HL-60 (cell line): ENCODE results near the gene BAD.

Experiments used
- GABPA ChIP-seq: IDR thresholded peaks from 2 replicates; pipeline ENCODE4 v1.6.1; 2012; ENCODE audit warnings: low read depth
- POLR2AphosphoS5 ChIP-seq: IDR thresholded peaks from 2 replicates; pipeline ENCODE4 v1.6.1; 2012; ENCODE audit warnings: low read depth
- SPI1 ChIP-seq: IDR thresholded peaks from 2 replicates; pipeline ENCODE4 v1.6.1; 2012; ENCODE audit warnings: low read depth, mild to moderate bottlenecking, borderline replicate concordance
- TF ChIP-seq, protein P1 (sequence below): IDR thresholded peaks from 2 replicates; pipeline ENCODE4 v1.6.1; 2012; ENCODE audit warnings: low read depth; ENCODE audit not compliant: insufficient replicate concordance
- TF ChIP-seq, protein P2 (sequence below): IDR thresholded peaks from one replicate; pipeline ENCODE4 v1.5.1; 2011; ENCODE audit warnings: low read length, control low read depth, inconsistent platforms; ENCODE audit not compliant: insufficient read depth

DNA sequence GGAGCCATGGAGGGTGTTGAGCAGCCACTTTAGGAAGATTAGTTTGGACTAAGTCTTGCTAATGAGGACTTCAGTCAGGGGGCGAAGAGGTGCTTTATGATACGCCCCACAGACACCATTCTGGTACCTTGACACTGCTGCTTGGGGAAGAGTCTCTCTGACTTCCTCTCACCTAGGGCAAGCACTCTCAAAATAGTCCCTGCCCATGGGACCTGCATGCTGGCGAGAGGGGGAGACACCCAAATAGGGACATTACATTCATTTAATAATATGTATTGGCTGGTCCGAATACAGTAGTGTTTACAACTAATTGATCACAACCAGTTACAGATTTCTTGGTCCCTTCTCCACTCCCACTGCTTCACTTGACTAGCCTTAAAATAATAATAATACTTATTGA is 11.3 kb upstream of the BAD start:
- TF ChIP-seq SPI1 (no peak), POLR2AphosphoS5 (no peak), GABPA (no peak)
- TF ChIP-seq, protein P1, sequence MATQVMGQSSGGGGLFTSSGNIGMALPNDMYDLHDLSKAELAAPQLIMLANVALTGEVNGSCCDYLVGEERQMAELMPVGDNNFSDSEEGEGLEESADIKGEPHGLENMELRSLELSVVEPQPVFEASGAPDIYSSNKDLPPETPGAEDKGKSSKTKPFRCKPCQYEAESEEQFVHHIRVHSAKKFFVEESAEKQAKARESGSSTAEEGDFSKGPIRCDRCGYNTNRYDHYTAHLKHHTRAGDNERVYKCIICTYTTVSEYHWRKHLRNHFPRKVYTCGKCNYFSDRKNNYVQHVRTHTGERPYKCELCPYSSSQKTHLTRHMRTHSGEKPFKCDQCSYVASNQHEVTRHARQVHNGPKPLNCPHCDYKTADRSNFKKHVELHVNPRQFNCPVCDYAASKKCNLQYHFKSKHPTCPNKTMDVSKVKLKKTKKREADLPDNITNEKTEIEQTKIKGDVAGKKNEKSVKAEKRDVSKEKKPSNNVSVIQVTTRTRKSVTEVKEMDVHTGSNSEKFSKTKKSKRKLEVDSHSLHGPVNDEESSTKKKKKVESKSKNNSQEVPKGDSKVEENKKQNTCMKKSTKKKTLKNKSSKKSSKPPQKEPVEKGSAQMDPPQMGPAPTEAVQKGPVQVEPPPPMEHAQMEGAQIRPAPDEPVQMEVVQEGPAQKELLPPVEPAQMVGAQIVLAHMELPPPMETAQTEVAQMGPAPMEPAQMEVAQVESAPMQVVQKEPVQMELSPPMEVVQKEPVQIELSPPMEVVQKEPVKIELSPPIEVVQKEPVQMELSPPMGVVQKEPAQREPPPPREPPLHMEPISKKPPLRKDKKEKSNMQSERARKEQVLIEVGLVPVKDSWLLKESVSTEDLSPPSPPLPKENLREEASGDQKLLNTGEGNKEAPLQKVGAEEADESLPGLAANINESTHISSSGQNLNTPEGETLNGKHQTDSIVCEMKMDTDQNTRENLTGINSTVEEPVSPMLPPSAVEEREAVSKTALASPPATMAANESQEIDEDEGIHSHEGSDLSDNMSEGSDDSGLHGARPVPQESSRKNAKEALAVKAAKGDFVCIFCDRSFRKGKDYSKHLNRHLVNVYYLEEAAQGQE: no peak
- TF ChIP-seq, protein P2, sequence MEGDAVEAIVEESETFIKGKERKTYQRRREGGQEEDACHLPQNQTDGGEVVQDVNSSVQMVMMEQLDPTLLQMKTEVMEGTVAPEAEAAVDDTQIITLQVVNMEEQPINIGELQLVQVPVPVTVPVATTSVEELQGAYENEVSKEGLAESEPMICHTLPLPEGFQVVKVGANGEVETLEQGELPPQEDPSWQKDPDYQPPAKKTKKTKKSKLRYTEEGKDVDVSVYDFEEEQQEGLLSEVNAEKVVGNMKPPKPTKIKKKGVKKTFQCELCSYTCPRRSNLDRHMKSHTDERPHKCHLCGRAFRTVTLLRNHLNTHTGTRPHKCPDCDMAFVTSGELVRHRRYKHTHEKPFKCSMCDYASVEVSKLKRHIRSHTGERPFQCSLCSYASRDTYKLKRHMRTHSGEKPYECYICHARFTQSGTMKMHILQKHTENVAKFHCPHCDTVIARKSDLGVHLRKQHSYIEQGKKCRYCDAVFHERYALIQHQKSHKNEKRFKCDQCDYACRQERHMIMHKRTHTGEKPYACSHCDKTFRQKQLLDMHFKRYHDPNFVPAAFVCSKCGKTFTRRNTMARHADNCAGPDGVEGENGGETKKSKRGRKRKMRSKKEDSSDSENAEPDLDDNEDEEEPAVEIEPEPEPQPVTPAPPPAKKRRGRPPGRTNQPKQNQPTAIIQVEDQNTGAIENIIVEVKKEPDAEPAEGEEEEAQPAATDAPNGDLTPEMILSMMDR: no peak
